Keratinocyte (primary cell): ENCODE measurements around the gene SPEM3.

ENCODE experiments used
- EZH2 ChIP-seq: IDR thresholded peaks from one replicate; pipeline ENCODE4 v1.6.1; 2012; ENCODE audit warnings: inconsistent platforms, mild to moderate bottlenecking, low read length, moderate library complexity
- TF ChIP-seq, protein P1 (sequence below), 3 experiments: IDR thresholded peaks in 1 of 3; conservative IDR thresholded peaks in 1 of 3; optimal IDR thresholded peaks in 1 of 3; 2 replicates in 2 of 3; 3 replicates in 1 of 3; pipeline versions ENCODE3 to v1.5.1; 2011; ENCODE audit warnings: low read length in 3 of 3, mild to moderate bottlenecking in 3 of 3, moderate library complexity in 2 of 3, control low read depth in 1 of 3, inconsistent platforms in 1 of 3; ENCODE audit not compliant: insufficient read depth in 2 of 3; ENCODE audit errors: extremely low read depth in 1 of 3

DNA sequence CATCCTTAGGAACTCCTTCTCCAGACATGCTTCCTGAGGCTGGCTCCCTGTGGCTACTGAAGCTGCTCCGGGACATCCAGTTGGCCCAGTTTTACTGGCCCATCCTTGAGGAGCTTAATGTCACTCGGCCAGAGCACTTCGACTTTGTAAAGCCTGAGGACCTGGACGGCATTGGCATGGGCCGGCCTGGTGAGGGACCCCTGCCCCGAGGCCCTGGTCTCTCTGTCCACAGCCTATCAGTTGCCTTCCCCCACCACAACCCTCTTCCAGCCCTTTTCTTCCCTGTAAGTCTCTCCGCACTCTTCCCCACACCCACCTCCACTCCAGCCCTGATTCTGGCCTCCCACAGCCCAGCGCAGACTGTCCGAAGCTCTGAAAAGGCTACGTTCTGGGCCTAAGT, 45.8 kb upstream of the SPEM3 start:
- TF ChIP-seq EZH2: no peak
- TF ChIP-seq, protein P1, sequence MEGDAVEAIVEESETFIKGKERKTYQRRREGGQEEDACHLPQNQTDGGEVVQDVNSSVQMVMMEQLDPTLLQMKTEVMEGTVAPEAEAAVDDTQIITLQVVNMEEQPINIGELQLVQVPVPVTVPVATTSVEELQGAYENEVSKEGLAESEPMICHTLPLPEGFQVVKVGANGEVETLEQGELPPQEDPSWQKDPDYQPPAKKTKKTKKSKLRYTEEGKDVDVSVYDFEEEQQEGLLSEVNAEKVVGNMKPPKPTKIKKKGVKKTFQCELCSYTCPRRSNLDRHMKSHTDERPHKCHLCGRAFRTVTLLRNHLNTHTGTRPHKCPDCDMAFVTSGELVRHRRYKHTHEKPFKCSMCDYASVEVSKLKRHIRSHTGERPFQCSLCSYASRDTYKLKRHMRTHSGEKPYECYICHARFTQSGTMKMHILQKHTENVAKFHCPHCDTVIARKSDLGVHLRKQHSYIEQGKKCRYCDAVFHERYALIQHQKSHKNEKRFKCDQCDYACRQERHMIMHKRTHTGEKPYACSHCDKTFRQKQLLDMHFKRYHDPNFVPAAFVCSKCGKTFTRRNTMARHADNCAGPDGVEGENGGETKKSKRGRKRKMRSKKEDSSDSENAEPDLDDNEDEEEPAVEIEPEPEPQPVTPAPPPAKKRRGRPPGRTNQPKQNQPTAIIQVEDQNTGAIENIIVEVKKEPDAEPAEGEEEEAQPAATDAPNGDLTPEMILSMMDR (optimal IDR thresholded peaks at IDR 0.05 in 1 of 3, IDR thresholded peaks at IDR 0.05 in 1 of 3, conservative IDR thresholded peaks at IDR 0.05 in 1 of 3; ENCODE audit: extremely low read depth in 1 of 3, insufficient read depth in 2 of 3, low read length in 3 of 3): no peak
